Middle frontal gyrus (tissue), 1 donor: ENCODE data around the gene TOMM34.

Source experiments
- DNase-seq: peaks from one replicate; pipeline ENCODE4 v3.0.0-alpha.2; 2015; ENCODE audit warnings: low spot score; ENCODE audit errors: extremely low spot score

The TOMM34 gene, protein sequence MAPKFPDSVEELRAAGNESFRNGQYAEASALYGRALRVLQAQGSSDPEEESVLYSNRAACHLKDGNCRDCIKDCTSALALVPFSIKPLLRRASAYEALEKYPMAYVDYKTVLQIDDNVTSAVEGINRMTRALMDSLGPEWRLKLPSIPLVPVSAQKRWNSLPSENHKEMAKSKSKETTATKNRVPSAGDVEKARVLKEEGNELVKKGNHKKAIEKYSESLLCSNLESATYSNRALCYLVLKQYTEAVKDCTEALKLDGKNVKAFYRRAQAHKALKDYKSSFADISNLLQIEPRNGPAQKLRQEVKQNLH

DNA sequence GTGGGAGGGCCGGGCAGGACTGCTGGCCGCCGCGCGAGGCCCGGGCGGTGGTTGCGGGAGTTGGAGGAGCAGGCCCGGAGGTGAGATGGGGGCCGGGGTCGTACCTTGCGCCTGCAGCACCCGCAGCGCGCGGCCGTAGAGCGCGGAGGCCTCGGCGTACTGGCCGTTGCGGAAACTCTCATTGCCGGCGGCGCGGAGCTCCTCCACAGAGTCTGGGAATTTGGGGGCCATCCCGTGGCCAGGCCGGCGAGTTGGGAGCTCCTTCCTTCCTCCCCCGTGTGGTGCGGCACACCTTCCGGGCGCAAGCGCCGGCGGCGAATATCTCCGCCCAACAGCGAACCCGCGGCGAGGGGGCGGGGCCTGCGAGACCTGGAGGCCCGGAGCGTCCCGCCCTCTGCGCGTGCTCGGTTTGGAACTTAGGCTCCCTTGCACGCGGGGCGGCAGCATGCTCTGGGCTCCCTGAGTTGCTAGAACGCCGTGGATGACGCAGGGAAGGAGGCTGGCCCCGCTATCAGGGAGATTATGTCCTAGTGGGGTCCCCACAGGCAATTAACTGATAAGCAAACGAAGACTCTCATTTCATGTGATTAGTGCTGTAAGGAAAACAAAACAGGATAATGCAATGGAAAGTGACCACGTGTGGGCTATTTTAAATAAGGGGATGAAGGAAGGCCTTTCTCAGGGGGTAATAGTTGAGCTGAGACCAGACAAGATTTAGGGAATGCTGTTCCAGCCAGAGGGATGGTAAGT, at the start of gene TOMM34:
TOMM34 (minus strand) TSS at position 295 of the 750 bp plus-strand sequence; CDS start at position 231, 64 bp downstream.
- peak; percentile 91 for DNase-seq

DNA sequence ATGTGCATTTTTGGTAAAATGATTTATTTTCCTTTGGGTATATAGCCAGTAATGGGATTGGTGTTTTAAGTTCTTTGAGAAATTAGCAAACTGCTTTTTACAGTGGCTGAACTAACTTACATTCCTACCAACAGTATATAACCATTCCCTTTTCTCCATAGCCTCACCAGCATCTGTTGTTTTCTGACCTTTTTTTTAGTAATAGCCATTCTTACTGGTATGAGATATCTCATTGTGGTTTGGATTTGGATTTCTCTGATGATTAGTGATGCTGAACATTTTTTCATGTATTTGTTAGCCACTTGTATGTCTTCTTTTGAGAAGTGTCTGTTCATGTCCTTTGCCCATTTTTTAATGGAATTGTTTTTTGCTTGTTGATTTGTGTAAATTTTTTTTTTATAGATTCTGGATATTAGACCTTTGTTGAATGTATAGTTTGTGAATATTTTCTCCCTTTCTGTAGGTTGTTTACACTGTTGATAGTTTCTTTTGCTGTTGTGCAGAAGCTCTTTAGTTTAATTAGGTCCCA, 48.4 kb upstream of the TOMM34 start:
- DNase-seq, result no peak

DNA sequence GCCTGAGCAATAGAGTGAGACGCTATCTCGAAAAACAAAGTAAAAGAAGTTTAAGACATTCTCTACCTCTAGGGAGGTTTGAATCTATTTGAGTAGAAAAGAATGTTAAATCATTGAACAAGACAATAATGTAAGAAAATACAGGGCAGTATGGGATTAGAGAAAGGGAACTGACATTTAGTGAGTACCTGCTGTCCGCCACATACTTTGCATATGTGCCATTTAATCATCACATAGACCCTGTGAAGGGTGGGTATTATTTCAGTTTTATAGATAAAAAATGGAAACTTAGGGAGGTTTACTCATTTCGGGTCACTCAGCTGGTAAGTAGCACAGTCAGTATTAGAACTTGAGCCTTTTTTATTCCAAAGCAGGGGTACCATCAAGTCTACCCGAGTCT, 37.5 kb upstream of the TOMM34 start:
- DNase-seq, result no peak

DNA sequence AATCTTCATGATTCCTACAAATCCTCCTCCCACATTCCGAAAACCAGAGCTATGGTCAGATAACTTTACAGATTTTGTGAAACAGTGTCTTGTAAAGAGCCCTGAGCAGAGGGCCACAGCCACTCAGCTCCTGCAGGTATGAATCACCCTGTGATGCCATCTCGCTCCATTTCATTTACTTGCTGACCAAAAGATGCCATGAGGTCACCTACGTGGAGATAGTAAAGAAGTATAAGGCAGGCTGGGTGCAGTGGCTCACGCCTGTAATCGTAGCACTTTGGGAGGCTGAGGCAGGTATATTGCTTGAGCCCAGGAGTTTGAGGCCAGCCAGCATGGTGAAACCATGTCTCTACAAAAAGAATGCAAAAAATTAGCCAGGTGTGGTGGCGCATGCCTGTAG, 37.0 kb upstream of the TOMM34 start:
- DNase-seq, result no peak

DNA sequence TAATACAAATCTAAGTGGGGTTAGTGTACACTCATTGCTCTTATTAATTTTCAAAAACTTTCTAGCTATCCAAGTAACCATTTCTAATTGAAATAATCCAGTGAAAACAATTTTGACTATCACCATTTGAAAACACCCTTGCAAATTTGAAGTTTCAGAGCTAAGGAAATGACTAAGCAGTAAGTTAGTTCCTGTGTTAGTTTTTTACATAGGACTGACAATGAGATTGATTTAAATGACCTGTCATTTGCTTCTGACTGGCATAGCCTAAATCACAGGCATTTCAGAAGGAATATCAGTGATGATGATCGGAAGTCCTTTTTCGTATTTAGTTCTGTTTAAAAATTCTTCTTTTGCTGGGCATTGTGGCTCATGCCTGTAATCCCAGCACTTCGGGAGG, 33.1 kb upstream of the TOMM34 start:
- DNase-seq, result no peak

- no peak for DNase-seq
These were observed 30.8 kb upstream of the TOMM34 start for GRCh38 chr20:44990957-44991356.

DNA sequence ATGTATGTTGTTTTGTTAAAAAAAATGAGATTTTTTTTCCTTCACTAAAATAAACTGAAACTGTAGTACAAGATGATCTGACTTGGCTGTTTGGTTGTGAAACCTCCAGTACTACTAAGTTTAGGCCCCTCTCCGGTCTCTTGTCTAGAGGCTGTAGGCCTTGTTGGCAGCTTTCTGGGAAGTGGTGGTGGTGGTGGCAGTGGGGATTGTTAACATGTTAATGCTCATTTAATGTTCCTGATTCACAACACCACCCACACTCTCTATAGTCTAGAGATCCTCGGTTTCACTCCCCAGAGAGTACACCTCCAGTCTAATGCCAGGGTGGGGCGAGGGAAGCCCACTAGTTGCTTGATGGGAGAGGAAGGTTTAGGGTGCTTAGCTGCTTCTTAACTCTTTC, 30.2 kb upstream of the TOMM34 start:
- no peak for DNase-seq

GRCh38 chr20:44988631-44989171, 28.5 kb upstream of the TOMM34 start:
- DNase-seq, result no peak

- no peak for DNase-seq
These were observed 23.0 kb upstream of the TOMM34 start for GRCh38 chr20:44983093-44983674.

GRCh38 chr20:44981736-44982406, 21.7 kb upstream of the TOMM34 start:
- DNase-seq, result no peak

DNA sequence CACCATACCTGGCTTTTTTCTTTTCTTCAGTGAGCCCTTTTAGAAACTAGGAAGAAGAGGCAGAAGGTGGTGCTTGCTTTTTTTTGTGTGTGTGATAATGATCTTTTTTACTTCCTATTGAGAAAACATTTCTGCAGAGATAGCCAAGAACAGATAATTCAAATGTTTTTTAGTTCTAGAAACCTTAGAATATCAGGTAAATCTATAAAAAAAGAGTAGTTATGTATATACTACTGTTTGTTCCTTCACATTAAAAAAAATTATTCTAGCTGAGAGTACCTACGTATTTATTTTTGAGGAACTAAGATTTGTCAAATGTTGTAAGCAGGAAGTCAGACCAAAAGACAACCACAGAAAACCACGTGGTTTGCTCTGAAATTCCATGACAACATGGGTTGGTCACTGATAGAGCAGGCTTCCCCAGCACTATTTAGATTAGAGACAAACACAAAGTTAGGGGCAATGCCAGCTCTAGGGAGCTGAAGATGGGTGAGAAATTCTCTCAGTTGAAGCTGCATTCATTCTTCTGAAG, 19.0 kb upstream of the TOMM34 start:
- no peak for DNase-seq

- no peak for DNase-seq
These were observed 16.5 kb upstream of the TOMM34 start for GRCh38 chr20:44976698-44977097.

GRCh38 chr20:44973053-44973452, 12.9 kb upstream of the TOMM34 start:
- no peak for DNase-seq

DNA sequence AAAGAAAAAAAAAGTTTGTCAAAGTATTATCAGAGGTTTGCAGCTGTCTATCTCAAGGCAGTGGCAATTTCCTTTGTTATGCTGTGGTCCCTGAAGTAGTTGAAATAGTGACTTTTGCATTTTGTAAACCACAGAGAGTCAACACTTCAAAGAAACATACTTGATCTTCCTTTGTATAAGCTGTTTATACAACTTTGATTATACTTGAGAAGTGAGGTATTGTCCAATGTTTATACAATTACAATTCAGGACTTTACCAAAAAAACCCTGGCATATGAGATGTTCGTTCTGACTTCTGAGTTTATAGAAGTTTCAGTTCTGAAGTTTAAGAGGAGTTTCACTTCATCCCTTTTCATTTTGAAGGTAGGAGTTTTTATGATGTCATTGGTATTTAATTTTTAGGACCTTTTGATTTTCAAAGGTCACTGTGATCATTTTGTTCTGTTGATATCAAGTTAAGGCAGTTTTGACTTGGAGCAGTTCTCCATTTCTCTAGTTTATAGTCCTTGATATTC, 10.1 kb upstream of the TOMM34 start:
- no peak for DNase-seq

DNA sequence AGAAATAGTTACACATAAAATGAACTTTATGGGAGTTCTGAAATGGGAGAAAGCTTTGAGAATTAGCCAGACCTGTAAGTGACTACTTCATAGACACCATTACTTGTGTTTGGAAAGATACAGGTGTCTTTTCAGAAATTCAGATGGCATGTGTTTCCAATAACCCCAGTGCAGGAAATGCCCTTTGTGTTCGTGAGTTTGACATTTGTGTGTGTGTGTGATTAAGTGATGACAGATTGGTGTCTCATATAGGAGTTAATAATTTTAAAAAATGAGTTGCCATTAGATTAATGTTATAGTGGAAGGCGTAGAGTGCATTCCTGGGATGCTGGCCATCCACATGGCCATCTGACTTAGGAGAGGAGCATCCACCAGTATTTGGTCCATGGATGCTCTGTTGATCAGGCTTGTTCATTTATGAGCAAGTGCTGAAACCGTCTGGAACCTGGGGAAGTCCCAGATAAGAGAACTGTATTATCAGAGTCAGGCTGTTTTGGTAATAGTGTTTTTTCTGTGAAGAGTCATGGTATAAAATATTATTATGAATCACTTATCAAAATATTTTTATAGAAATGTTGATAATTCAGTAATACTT, 9.2 kb upstream of the TOMM34 start:
- no peak for DNase-seq

DNA sequence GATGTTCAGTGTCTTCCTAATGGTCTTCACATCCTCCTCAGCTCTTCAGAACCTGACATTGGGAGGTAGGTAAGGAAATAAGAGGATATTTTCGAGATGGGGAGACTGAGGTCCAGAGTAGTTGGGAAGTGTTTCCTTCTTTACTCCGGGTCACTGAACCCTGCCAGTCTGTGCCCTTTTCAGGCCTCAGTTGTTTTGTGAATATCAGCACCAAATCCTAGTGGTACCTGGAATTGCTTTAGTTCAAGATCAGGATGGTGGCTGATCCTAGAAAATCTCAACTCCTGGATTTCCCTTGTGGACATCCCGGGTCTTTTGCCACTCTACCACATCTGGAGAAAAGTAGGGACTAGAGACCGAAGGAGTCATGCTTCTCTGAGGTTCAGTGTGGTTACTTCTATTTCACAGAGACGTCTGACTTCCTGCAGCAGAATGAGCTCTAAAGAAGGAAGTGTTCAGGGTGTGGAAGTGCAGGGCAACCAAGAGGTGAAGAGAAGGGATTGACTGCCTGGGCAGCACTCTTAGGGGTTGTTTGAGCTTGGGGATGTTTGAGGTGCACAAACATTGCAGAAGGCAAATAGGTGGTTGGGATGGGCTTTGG, 7.1 kb upstream of the TOMM34 start:
- no peak for DNase-seq

DNA sequence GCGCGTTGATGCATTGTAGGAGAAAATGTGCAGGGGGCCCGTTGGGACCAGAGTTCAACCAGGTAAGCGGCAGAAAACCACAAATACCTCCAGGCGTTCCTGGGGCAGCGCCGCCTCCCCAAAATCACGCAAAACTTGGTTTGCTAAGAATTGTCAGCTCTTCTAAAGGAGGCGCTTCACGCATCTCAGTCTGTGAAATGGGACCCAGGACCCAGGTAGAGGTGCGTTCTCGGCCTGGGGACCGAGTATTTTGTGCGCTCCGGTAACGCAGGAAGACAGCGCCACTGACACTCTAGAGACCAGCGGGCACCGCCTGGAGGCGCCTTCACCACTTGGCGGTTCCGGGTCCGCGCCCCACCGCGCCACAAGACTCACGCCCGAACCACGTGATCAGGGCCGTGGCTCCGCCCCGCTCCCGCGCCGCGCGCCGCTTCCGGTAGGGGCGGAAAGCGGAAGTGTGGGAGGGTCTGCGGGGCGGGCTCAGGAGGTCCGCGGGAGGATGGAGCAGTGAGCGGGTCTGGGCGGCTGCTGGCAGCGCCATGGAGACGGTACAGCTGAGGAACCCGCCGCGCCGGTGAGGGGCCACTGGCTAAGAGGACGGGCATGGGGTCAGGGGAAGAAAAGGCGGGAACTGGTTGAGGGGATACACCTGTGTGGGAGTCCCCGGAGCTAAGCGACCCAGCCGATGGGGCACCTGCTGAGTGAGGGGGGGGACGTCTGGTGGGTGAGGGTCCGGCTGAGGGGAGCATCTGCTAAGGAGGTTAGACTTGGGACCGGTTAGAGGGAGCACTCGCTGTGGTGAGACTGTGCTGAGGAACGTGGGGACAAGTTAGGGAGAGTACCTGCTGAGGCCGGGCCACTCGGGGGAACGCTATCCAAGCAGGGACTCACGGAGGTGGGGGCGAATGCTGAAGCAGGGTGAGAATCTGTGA, 6.1 kb upstream of the TOMM34 start, which contains the start of gene STK4:
STK4 (plus strand) TSS at position 483 of the 932 bp plus-strand sequence; CDS start at position 540, 57 bp downstream.
- DNase-seq, result peak; percentile 95

- no peak for DNase-seq
These were observed 5.4 kb upstream of the TOMM34 start for GRCh38 chr20:44965651-44966029.
